T-cell (primary cell): ENCODE results near the gene HNRNPH2. TPM values are rescaled to one million over a fixed set of nuclear protein-coding genes. Genes with fewer than 3 reads are reported as not detected.

ENCODE experiments used
- ATAC-seq, 4 experiments: fragments of 200-7000 bp in 3 of 4; fragments of 150-1000 bp in 1 of 4; cut with Tn5 transposase; replicated peaks in 1 of 4; 1 replicate in 3 of 4; 2 replicates in 1 of 4; pipeline ENCODE4 v1.10.0; 2021; ENCODE audit warnings: moderate library complexity in 3 of 4, mild to moderate bottlenecking in 2 of 4, moderate number of reproducible peaks in 1 of 4
- CTCF ChIA-PET, 2 donors: fragments of 300-600 bp; sonication (Branson Sonifier 250); formaldehyde crosslinking; loops; one replicate each; lab custom pipeline; 2022; ENCODE audit warnings: antibody characterized with exemption in 2 of 2; lab: Charles Lee
- POLR2A ChIA-PET, 2 donors: fragments of 300-600 bp; sonication (Branson Sonifier 250); formaldehyde crosslinking; loops; one replicate each; lab custom pipeline; 2022; ENCODE audit warnings: antibody characterized with exemption in 2 of 2; lab: Charles Lee
- DNase-seq, 35 experiments: peaks; one replicate each; pipeline versions ENCODE4 v3.0.0 to v3.0.0-alpha.2; 2013 to 2023
- H3K27ac ChIP-seq: one replicate; pipeline ENCODE4 v1.5.1; 2013; ENCODE audit warnings: low read length
- H3K27me3 ChIP-seq, 2 experiments: replicated peaks in 1 of 2; 1 replicate in 1 of 2; 2 replicates in 1 of 2; pipeline versions ENCODE4 v1.6.1 to v1.7.0; 2013; ENCODE audit warnings: low read length in 1 of 2, mixed read lengths in 1 of 2; ENCODE audit not compliant: control insufficient read depth in 2 of 2, insufficient read depth in 2 of 2; ENCODE audit errors: extremely low read depth in 1 of 2
- H3K36me3 ChIP-seq, 2 donors: 1 replicate in 1 of 2; 2 replicates in 1 of 2; pipeline versions ENCODE4 v1.6.1 to v1.7.0; 2013; ENCODE audit warnings: low read length in 1 of 2; ENCODE audit not compliant: control insufficient read depth in 2 of 2, insufficient read depth in 1 of 2; ENCODE audit errors: extremely low read depth in 1 of 2
- H3K4me1 ChIP-seq, 2 experiments: 1 replicate in 1 of 2; 2 replicates in 1 of 2; pipeline versions ENCODE4 v1.6.1 to v1.7.0; 2013; ENCODE audit warnings: low read length in 2 of 2, mixed read lengths in 1 of 2; ENCODE audit not compliant: insufficient read depth in 2 of 2, control insufficient read depth in 1 of 2; ENCODE audit errors: extremely low read depth in 1 of 2
- H3K4me3 ChIP-seq, 2 donors: 1 replicate in 1 of 2; 2 replicates in 1 of 2; pipeline versions ENCODE4 v1.5.1 to v1.7.0; 2013; ENCODE audit warnings: mild to moderate bottlenecking in 2 of 2, low read length in 1 of 2, moderate library complexity in 1 of 2; ENCODE audit not compliant: control insufficient read depth in 1 of 2; ENCODE audit errors: extremely low read depth in 1 of 2
- H3K9me3 ChIP-seq: 2 replicates; pipeline ENCODE4 v1.7.0; 2013
- H3K27ac Mint-ChIP-seq, 2 donors: one replicate each; pipeline ENCODE4 v1.8.0; 2020 to 2021; ENCODE audit warnings: mild to moderate bottlenecking in 2 of 2, mixed read lengths in 2 of 2
- H3K27me3 Mint-ChIP-seq, 2 donors: one replicate each; pipeline ENCODE4 v1.8.0; 2021 to 2022; ENCODE audit warnings: mixed read lengths in 2 of 2
- H3K36me3 Mint-ChIP-seq: one replicate; pipeline ENCODE4 v1.8.0; 2021; ENCODE audit warnings: mixed read lengths
- H3K4me1 Mint-ChIP-seq, 3 donors: one replicate each; pipeline ENCODE4 v1.8.0; 2020 to 2022; ENCODE audit warnings: mixed read lengths in 3 of 3, mild to moderate bottlenecking in 1 of 3
- H3K4me3 Mint-ChIP-seq, 3 donors: one replicate each; pipeline ENCODE4 v1.8.0; 2020 to 2022; ENCODE audit warnings: mild to moderate bottlenecking in 3 of 3, mixed read lengths in 3 of 3, moderate library complexity in 3 of 3
- H3K9me3 Mint-ChIP-seq, 3 donors: one replicate each; pipeline ENCODE4 v1.8.0; 2020 to 2022; ENCODE audit warnings: mixed read lengths in 3 of 3
- WGBS: methylation state at CpG from one replicate; pipeline ENCODE4 v1.1.5; 2013; ENCODE audit warnings: missing lambda C conversion rate; ENCODE audit not compliant: insufficient coverage; 5-methylcytosine and 5-hydroxymethylcytosine counted together
- total RNA-seq, 35 experiments: library from RNA in 6 of 35; stranded (reverse) in 6 of 35; fragments of 120-200 nt in 1 of 35; gene quantifications; one replicate each; pipeline versions ENCODE4 v1.2.1 to v1.2.4 and lab custom pipeline; 2013 to 2026

HNRNPH2 gene
- total RNA-seq, 5 donors from 2014 or later (not counting 1 experiment from before 2014, with no cell fraction given): 32.4 to 39.5 (median 36.0) TPM

DNA sequence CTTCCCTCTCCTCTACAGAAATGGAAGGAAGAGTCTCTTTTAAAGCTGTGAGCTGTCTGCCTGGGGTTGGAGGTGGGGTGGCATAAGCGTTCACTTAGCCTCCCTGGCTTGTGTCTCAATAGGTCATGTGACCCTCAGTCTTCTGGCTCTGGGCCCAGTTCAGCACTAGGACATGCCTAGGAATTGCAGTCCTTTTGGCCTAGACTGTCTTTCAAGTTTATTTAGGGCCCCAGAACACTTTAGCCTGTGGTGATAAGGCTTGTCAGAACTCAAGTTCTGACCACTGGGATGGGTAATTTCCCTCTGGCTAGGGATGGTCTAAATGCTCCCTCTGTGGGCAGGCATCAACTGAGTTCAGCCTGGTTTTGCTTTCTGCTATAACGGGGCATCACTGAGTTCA is 42.9 kb downstream of the HNRNPH2 start:
- Histone ChIP-seq H3K27me3 (no peaks in the 10 kb centered on the region), H3K36me3 (no peaks in the 10 kb centered on the region), H3K9me3 (no peaks in the 10 kb centered on the region), H3K4me3 (no peak overlapping the region), H3K27ac (no peak overlapping the region), H3K4me1 (no peaks in the 10 kb centered on the region)
- no CpG with 5 or more reads among the region's 2 CpGs for WGBS
- Mint-ChIP-seq H3K9me3 (peaks cover 0 to 6% (median 0%) of the 10 kb centered on the region in 3 donors), H3K4me1 (peaks cover 0 to 3% (median 0%) of the 10 kb centered on the region in 3 donors), H3K27me3 (no peaks in the 10 kb centered on the region), H3K4me3 (no peak overlapping the region), H3K36me3 (peaks cover 55% of the 10 kb centered on the region), H3K27ac (no peak overlapping the region)
- DNase-seq: no peak
- POLR2A ChIA-PET: interaction anchor here in 1 of 2 donors (0.6 kb wide), 1 partner anchor 30 kb away, joined by 3 read pairs; no protein-coding TSS in a partner anchor
- no peak for ATAC-seq
- CTCF ChIA-PET: no interaction called here

DNA sequence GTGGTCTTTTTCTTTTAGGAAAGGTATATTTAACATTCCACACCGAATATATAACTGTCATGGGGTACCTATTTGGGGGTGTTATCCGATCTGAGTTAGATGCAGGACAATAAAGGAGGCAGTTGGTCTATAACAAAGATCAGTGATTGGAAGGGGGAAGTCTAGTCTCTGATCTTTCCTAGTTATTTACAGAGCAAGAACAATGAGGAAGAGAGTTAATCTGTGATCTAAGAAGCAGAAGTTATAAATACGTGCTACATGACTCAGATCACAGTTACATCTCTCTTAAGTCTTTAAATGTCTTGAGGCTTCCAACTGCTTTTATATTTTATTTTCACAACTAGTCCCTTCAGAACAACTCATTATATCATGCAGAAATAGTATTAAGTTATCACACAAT is 44.0 kb downstream of the HNRNPH2 start:
- Mint-ChIP-seq H3K27ac (no peak overlapping the region), H3K36me3 (peaks cover 54% of the 10 kb centered on the region), H3K9me3 (peaks cover 0 to 6% (median 0%) of the 10 kb centered on the region in 3 donors), H3K27me3 (no peaks in the 10 kb centered on the region), H3K4me1 (peaks cover 0 to 3% (median 0%) of the 10 kb centered on the region in 3 donors), H3K4me3 (no peak overlapping the region)
- Histone ChIP-seq H3K27ac (no peak overlapping the region), H3K27me3 (no peaks in the 10 kb centered on the region), H3K4me1 (no peaks in the 10 kb centered on the region), H3K9me3 (no peaks in the 10 kb centered on the region), H3K36me3 (no peaks in the 10 kb centered on the region), H3K4me3 (no peak overlapping the region)
- WGBS: 80% methylated on average over 1 of the region's 3 CpGs
- DNase-seq (no peak), ATAC-seq (no peak)
- CTCF ChIA-PET: no interaction called here
- POLR2A ChIA-PET: no interaction called here

- ChIA-PET CTCF (no interaction called here), POLR2A (no interaction called here)
- DNase-seq (no peak), ATAC-seq (no peak)
- H3K4me1 Mint-ChIP-seq: no peaks in the 10 kb centered on the region
- no peak overlapping the region for H3K27ac Mint-ChIP-seq
- H3K36me3 Mint-ChIP-seq: peaks cover 20% of the 10 kb centered on the region
- H3K4me3 Mint-ChIP-seq: no peak overlapping the region
- Histone ChIP-seq H3K9me3 (no peaks in the 10 kb centered on the region), H3K27me3 (no peaks in the 10 kb centered on the region), H3K4me1 (no peaks in the 10 kb centered on the region), H3K36me3 (no peaks in the 10 kb centered on the region), H3K4me3 (no peak overlapping the region), H3K27ac (no peak overlapping the region)
- WGBS: no CpG with 5 or more reads among the region's 1 CpG
- H3K27me3 Mint-ChIP-seq: peaks cover 0 to 4% of the 10 kb centered on the region in 2 donors
- H3K9me3 Mint-ChIP-seq: no peaks in the 10 kb centered on the region
These were observed 52.6 kb downstream of the HNRNPH2 start for GRCh38 chrX:101460669-101461068.

DNA sequence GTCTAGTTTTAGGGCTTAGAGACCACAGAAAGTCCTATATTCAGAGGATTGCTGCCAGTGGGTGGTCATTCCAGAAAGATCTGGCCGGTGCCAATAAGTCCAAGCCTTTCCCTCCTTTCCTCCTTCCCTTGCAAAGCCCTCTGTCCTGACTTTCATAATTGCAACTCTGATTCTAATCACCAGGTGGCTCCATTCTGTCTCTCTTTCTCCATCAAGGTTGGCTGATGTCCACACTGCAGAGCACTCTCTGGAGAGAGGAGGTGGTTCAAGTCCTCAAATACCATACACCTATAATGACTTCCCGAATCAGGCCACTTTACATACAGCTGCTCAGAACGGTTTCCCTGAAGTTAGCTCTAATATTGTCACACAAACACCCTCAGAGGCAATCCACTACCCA is 54.9 kb downstream of the HNRNPH2 start:
- CTCF ChIA-PET: no interaction called here
- H3K4me3 ChIP-seq: no peak overlapping the region
- H3K4me1 ChIP-seq: no peaks in the 10 kb centered on the region
- no CpG with 5 or more reads among the region's 3 CpGs for WGBS
- no peaks in the 10 kb centered on the region for H3K27me3 ChIP-seq
- no peak overlapping the region for H3K27ac ChIP-seq
- Mint-ChIP-seq H3K27me3 (peaks cover 0 to 4% of the 10 kb centered on the region in 2 donors), H3K9me3 (no peaks in the 10 kb centered on the region), H3K27ac (no peak overlapping the region), H3K4me1 (no peaks in the 10 kb centered on the region), H3K4me3 (no peak overlapping the region), H3K36me3 (peaks cover 20% of the 10 kb centered on the region)
- DNase-seq (peak in 1 of 35 experiments; percentile 4), ATAC-seq (no peak)
- POLR2A ChIA-PET: no interaction called here
- no peaks in the 10 kb centered on the region for H3K9me3 ChIP-seq
- H3K36me3 ChIP-seq: no peaks in the 10 kb centered on the region

Other genes starting within 250 kb of the HNRNPH2 start
- gene DRP2, start 188.4 kb upstream of the HNRNPH2 start, total RNA-seq: under 1 TPM; 0.07 to 0.28 (median 0.13) TPM
- not detected for gene TAF7L, start 116.9 kb upstream of the HNRNPH2 start, total RNA-seq
- 10 to 100 TPM in 2 of 5 donors, 1 to 10 TPM in 3; 5.1 to 11.4 (median 9.8) TPM for gene TIMM8A, start 59.5 kb upstream of the HNRNPH2 start, total RNA-seq
- 1 to 10 TPM; 1.6 to 9.5 (median 4.1) TPM for gene BTK, start 22.0 kb upstream of the HNRNPH2 start, total RNA-seq
- gene RPL36A, start 17.2 kb upstream of the HNRNPH2 start, total RNA-seq: 100 to 1,000 TPM; 183 to 509 (median 431) TPM
- gene GLA, start 297 bp upstream of the HNRNPH2 start, total RNA-seq: 10 to 100 TPM; 11.3 to 22.5 (median 14.9) TPM
- 10 to 100 TPM in 2 of 5 donors, 1 to 10 TPM in 3; 6.3 to 14.7 (median 9.4) TPM for gene ARMCX4, start 77.2 kb downstream of the HNRNPH2 start, total RNA-seq
- gene ARMCX1, start 142.3 kb downstream of the HNRNPH2 start, total RNA-seq: 1 to 10 TPM in 3 of 5 donors, under 1 TPM in 2; 0.72 to 1.5 (median 1.2) TPM
- gene ARMCX6, start 209.8 kb downstream of the HNRNPH2 start, total RNA-seq: 10 to 100 TPM; 31.6 to 46.1 (median 35.8) TPM
- 10 to 100 TPM; 29.6 to 53.9 (median 38.8) TPM for gene ARMCX3, start 214.9 kb downstream of the HNRNPH2 start, total RNA-seq